Right hindlimb (tissue), 1 donor: ENCODE results near the gene PLA2G5.

Experiments
- DNase-seq: peaks from one replicate; pipeline ENCODE4 v3.0.0-alpha.2; 2018

Gene PLA2G5

GRCh38 chr1:20093303-20093702 is 23.3 kb downstream of the PLA2G5 start:
- no peak for DNase-seq

- DNase-seq, result no peak
These were observed 24.0 kb downstream of the PLA2G5 start for GRCh38 chr1:20093940-20094391.

GRCh38 chr1:20095564-20096434 is 25.8 kb downstream of the PLA2G5 start:
- DNase-seq, result no peak

- DNase-seq, result no peak
These were observed 26.9 kb downstream of the PLA2G5 start for GRCh38 chr1:20096840-20097447.

- no peak for DNase-seq
These were observed 29.5 kb downstream of the PLA2G5 start for GRCh38 chr1:20099533-20099932.

- peak; percentile 30 for DNase-seq
These were observed 30.8 kb downstream of the PLA2G5 start for GRCh38 chr1:20100632-20101355.

GRCh38 chr1:20102875-20103274 is 32.9 kb downstream of the PLA2G5 start:
- no peak for DNase-seq

GRCh38 chr1:20105856-20106255 is 35.9 kb downstream of the PLA2G5 start:
- no peak for DNase-seq

- DNase-seq, result no peak
These were observed 37.4 kb downstream of the PLA2G5 start for GRCh38 chr1:20107351-20107750.

GRCh38 chr1:20107796-20108195 is 37.8 kb downstream of the PLA2G5 start:
- DNase-seq, result no peak

GRCh38 chr1:20108366-20109123 is 38.6 kb downstream of the PLA2G5 start:
- DNase-seq, result no peak

GRCh38 chr1:20109223-20109856 is 39.3 kb downstream of the PLA2G5 start:
- DNase-seq, result no peak

GRCh38 chr1:20110679-20111078 is 40.7 kb downstream of the PLA2G5 start:
- no peak for DNase-seq

- DNase-seq, result no peak
These were observed 41.5 kb downstream of the PLA2G5 start for GRCh38 chr1:20111452-20111851.

GRCh38 chr1:20112279-20113000 is 42.4 kb downstream of the PLA2G5 start:
- DNase-seq, result no peak

- no peak for DNase-seq
These were observed 44.1 kb downstream of the PLA2G5 start for GRCh38 chr1:20114021-20114648.

GRCh38 chr1:20115479-20115878 is 45.5 kb downstream of the PLA2G5 start:
- no peak for DNase-seq

- DNase-seq, result no peak
These were observed 45.9 kb downstream of the PLA2G5 start for GRCh38 chr1:20115916-20116315.

- DNase-seq, result no peak
These were observed 47.2 kb downstream of the PLA2G5 start for GRCh38 chr1:20117236-20117635.

- DNase-seq, result no peak
These were observed 49.4 kb downstream of the PLA2G5 start, which contains the start of gene PLA2G2D for GRCh38 chr1:20119347-20119746. Gene PLA2G2D (minus strand): TSS chr1:20119536. CDS start chr1:20119498, 38 bp downstream.

- DNase-seq, result no peak
These were observed 50.8 kb downstream of the PLA2G5 start for GRCh38 chr1:20120796-20121195.
